ENCODE results near the gene ME1. TPM values are rescaled to one million over a fixed set of nuclear protein-coding genes. Genes with fewer than 3 reads are reported as not detected.
"Not testable (repeated sequence)": the region's sequence is repeated elsewhere in the genome, so short reads cannot be mapped to it uniquely, and the experiment has no call there.

ME1 gene
- total RNA-seq, 3 donors from 2014 or later, result 0.30 to 0.63 (median 0.55) TPM

DNA sequence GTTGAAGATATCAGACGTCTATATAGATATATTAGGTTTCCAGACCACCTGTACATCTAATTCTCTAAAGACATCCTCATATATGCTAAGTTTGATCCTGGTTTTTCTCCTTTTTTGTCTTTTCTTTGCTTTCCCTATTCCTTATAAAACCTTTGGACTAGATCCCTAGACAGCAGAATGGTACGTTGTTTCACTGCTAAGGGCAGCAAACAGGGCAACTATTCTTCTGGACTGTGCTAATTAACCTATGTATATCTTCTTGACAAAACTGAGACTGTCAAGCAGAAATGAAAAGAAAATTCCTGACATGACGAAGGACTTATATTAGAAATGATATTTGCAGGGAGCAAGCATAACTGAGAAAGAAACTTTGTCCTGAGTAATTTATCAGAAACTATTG lies 19.1 kb downstream of the ME1 start:
- DNase-seq (no peak), ATAC-seq (no peak)
- Mint-ChIP-seq H3K27me3 (ENCODE audit: low read depth) (no peaks in the 10 kb centered on the region), H3K4me3 (no peak overlapping the region), H3K4me1 (ENCODE audit: low read depth) (no peaks in the 10 kb centered on the region), H3K36me3 (ENCODE audit: insufficient read depth) (no peaks in the 10 kb centered on the region), H3K9me3 (no peaks in the 10 kb centered on the region)

DNA sequence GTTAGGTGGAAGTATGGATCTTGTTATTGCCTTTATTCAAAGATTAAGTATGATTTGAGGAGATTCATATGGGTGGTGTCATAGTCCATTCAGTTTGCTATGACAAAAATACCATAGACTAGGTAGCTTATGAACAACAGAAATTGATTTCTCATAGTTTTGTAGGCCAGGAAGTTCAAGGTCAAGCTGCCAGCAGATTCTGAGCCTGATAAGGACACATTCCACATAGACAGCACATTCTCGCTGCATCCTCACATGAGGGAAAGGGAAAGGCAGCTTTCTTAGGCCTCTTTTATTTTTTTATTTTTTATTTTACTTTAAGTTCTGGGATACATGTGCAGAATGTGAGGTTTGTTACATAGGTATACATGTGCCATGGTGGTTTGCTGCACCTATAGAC lies 27.7 kb downstream of the ME1 start:
- no peaks in the 10 kb centered on the region for H3K27me3 Mint-ChIP-seq (ENCODE audit: low read depth)
- ATAC-seq (no peak), DNase-seq (no peak)
- H3K4me3 Mint-ChIP-seq, result no peak overlapping the region
- no peaks in the 10 kb centered on the region for H3K4me1 Mint-ChIP-seq (ENCODE audit: low read depth)
- H3K9me3 Mint-ChIP-seq, result peaks cover 8% of the 10 kb centered on the region
- no peaks in the 10 kb centered on the region for H3K36me3 Mint-ChIP-seq (ENCODE audit: insufficient read depth)

DNA sequence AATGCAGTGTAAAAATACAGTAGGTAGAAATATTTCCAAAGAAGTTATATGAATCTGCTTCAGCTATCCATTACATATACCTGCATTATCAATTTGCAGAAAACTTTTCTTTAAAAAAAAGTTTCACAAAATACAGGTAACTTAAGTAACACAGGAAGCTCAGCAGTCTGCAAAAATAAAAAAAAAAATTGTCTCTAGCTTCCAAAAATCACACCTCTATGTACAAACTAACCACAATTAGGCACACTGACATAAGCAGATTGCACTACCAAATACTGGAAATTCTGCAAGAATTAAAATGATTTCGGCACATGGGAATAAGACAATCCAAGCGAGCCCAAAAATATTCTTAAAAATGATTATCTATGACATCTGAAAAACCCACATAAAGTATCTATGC lies 41.2 kb downstream of the ME1 start:
- Mint-ChIP-seq H3K4me1 (ENCODE audit: low read depth) (no peaks in the 10 kb centered on the region), H3K9me3 (no peaks in the 10 kb centered on the region), H3K4me3 (no peak overlapping the region), H3K36me3 (ENCODE audit: insufficient read depth) (no peaks in the 10 kb centered on the region), H3K27me3 (ENCODE audit: low read depth) (no peaks in the 10 kb centered on the region)
- ATAC-seq, result no peak
- no peak for DNase-seq

DNA sequence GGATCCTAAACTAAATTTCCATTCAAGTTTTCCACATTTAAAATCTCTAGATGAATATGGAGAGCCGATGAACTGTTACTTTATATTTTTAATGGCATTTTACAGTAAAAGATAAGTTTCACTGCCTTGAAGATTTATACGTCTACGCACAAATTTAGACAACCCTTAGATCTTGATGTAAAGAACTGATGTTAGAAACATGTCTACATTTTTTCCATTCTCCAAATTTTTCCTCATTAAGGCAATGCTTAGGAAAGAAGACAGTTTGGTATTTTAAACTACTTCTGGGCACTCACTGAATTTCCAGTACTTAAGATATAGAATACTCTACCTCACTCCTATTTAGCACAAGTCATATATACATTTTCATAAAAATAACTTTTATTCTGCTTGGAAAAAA lies 45.4 kb downstream of the ME1 start:
- DNase-seq, result no peak
- H3K4me1 Mint-ChIP-seq (ENCODE audit: low read depth), result no peaks in the 10 kb centered on the region
- H3K9me3 Mint-ChIP-seq, result no peaks in the 10 kb centered on the region
- no peak overlapping the region for H3K4me3 Mint-ChIP-seq
- no peak for ATAC-seq
- H3K27me3 Mint-ChIP-seq (ENCODE audit: low read depth), result no peaks in the 10 kb centered on the region
- no peaks in the 10 kb centered on the region for H3K36me3 Mint-ChIP-seq (ENCODE audit: insufficient read depth)

DNA sequence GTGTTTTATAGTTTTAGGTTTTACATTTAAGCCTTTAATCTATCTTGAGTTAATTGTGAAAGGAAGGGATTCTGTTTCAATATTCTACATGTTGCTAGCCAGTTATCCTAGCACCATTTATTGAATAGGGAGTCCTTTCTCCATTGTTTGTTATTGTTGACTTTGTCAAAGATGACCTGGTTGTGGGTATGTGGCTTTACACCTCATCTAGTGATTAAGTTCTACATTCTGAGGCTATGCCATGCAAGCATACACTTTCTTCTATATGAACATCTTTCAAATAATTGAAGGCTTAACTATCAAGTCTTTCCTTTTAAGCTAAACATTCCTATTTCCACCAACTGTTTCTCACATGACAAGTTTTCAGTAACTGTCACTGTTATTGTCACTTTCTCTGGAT lies 46.1 kb downstream of the ME1 start:
- no peaks in the 10 kb centered on the region for H3K4me1 Mint-ChIP-seq (ENCODE audit: low read depth)
- no peak for ATAC-seq

DNA sequence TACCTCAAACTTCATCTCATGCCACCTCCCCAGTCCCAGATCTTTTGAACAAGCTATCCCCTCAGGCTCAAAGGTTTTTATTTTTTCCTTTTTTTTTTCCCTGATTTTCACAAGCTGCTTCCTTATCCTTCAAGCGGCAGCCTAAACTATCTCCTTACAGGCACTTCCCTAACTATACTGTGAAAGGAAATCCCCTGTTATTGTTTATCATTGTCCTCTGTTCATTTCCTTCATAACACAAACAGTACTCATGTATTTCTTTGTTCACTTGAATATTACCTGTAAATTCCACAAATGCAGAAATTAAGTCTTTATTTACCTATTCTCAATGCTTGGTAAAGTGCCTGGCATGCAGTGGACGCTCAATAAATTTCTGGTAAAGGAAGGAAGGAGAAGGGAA lies 48.9 kb downstream of the ME1 start:
- DNase-seq (no peak), ATAC-seq (no peak)
- no peaks in the 10 kb centered on the region for H3K9me3 Mint-ChIP-seq
- H3K4me1 Mint-ChIP-seq (ENCODE audit: low read depth), result no peaks in the 10 kb centered on the region
- no peaks in the 10 kb centered on the region for H3K36me3 Mint-ChIP-seq (ENCODE audit: insufficient read depth)
- no peak overlapping the region for H3K4me3 Mint-ChIP-seq
- H3K27me3 Mint-ChIP-seq (ENCODE audit: low read depth), result no peaks in the 10 kb centered on the region

More for the DNA sequence above, 46.1 kb downstream of the ME1 start:
- Mint-ChIP-seq H3K27me3 (ENCODE audit: low read depth) (no peaks in the 10 kb centered on the region), H3K4me3 (no peak overlapping the region), H3K36me3 (ENCODE audit: insufficient read depth) (no peaks in the 10 kb centered on the region), H3K9me3 (no peaks in the 10 kb centered on the region)
- no peak for DNase-seq

DNA sequence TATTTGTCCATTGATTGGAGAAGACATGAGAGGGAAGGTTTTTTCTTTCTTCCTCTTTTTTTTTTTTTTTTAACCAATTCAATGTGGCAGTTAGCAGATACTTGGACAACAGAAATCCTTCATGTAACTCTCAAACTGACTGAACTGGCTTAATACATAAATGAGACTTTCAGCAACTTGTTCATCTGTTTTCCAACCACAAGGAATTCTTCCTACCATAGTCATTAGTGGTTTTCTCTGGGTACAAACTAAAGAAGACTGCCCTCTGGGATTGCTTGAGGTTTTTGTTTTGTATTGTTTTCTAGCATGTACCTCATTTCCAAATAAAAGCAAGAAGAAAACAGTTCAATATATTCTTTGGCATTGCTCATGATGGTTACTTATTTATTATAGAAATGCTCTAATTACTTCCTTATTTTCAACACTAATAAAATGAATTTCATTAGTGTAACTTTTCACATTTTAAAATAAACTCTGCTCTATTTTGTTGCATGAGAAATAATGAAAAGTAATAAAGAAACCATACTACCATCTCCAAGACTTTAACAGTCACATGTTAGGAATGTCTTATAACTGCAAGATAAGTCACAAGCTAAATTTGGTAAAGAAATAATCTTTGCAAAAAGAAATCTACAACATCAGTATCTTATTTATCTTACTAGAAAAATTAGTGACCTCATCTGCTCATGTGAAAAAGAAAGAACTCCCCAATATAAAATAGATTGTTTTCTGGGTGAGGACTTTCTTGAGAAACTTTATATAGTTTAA lies 52.0 kb downstream of the ME1 start:
- Mint-ChIP-seq H3K9me3 (no peaks in the 10 kb centered on the region), H3K4me3 (no peak overlapping the region), H3K27me3 (ENCODE audit: low read depth) (no peaks in the 10 kb centered on the region), H3K4me1 (ENCODE audit: low read depth) (no peaks in the 10 kb centered on the region), H3K36me3 (ENCODE audit: insufficient read depth) (no peaks in the 10 kb centered on the region)
- DNase-seq (no peak), ATAC-seq (no peak)

DNA sequence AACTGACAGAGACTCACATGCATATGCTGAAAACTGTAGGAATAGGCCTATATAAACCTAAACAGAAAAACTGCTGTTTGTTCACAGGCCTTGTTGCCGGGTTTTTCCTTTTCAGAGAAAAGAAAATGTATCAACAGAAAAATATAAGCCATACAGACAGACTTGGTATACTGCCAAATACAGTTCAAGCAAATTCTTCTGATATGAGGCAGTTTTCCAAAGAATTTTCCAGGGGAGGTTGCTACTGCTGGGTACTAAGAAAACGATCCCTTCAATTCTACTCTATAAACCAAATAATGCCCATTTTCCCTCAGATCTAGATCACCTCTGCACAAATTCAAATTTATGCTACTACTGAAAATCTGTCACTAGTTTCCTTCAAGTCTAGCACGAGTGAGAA lies 59.4 kb downstream of the ME1 start:
- Mint-ChIP-seq H3K4me1 (ENCODE audit: low read depth) (no peaks in the 10 kb centered on the region), H3K27me3 (ENCODE audit: low read depth) (peaks cover 2% of the 10 kb centered on the region), H3K4me3 (no peak overlapping the region), H3K9me3 (no peaks in the 10 kb centered on the region), H3K36me3 (ENCODE audit: insufficient read depth) (no peaks in the 10 kb centered on the region)
- DNase-seq (no peak), ATAC-seq (no peak)

DNA sequence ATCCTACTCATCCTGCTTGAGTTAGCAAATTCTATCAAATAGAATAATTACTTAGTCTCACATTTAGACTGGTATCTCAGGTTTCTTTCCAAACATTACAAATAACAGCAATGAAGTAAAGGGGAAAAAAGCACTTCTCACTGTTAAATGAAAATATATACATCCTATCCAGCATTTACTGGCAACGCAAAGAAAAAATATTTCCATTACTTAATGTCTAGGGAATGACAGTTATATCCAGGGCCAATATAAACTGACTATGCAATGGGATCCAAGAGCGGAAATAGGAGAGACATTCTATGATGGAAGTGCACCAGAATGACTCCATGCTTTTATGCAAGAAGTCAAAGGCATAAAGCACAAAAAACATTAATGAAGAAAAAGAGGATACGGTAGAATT lies 60.3 kb downstream of the ME1 start:
- Mint-ChIP-seq H3K4me3 (no peak overlapping the region), H3K36me3 (ENCODE audit: insufficient read depth) (no peaks in the 10 kb centered on the region), H3K9me3 (no peaks in the 10 kb centered on the region), H3K27me3 (ENCODE audit: low read depth) (peaks cover 2% of the 10 kb centered on the region), H3K4me1 (ENCODE audit: low read depth) (no peaks in the 10 kb centered on the region)
- DNase-seq (no peak), ATAC-seq (no peak)

DNA sequence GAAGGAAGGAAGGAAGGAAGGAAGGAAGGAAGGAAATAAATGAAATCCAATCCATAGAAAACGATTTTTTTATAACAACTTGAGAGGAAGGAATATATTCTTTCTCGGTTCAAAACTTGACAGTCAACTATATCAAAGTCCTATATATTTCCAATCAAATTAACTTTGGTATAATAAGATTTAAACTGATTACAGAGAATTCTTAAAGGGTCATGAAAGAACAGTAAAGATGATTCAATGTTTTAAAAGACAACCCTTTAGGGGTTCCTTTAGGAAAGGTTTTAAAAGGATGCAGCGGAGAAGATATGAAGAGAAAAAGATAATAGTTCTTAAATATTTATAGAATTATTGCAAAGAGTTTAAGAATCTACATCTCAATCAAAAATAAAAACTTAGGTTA lies 61.2 kb downstream of the ME1 start:
- ATAC-seq, result no peak
- Mint-ChIP-seq H3K9me3 (no peaks in the 10 kb centered on the region), H3K4me1 (ENCODE audit: low read depth) (no peaks in the 10 kb centered on the region), H3K36me3 (ENCODE audit: insufficient read depth) (no peaks in the 10 kb centered on the region), H3K27me3 (ENCODE audit: low read depth) (peaks cover 2% of the 10 kb centered on the region), H3K4me3 (no peak overlapping the region)
- DNase-seq, result no peak

DNA sequence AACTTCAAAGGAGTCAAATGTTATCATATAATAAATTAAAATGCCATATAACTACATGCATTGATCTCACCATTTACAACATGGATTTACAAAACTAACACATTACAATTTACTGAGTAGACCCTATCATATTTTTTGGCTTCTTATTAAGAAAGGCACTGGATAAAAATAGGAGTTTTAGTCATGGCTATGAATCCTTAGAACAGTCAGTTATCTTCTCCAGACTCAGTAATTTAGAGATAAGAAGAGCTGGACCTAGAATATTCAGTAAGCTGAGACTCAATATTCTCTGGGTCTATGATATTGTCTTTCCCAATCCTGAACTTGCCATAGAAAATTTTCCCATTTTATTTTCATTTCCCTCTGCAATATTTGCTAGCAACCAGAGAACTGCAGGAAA lies 62.3 kb downstream of the ME1 start:
- ATAC-seq, result no peak
- no peaks in the 10 kb centered on the region for H3K9me3 Mint-ChIP-seq
- no peaks in the 10 kb centered on the region for H3K4me1 Mint-ChIP-seq (ENCODE audit: low read depth)
- H3K27me3 Mint-ChIP-seq (ENCODE audit: low read depth), result peaks cover 2% of the 10 kb centered on the region
- H3K36me3 Mint-ChIP-seq (ENCODE audit: insufficient read depth), result no peaks in the 10 kb centered on the region
- no peak overlapping the region for H3K4me3 Mint-ChIP-seq
- DNase-seq, result no peak

DNA sequence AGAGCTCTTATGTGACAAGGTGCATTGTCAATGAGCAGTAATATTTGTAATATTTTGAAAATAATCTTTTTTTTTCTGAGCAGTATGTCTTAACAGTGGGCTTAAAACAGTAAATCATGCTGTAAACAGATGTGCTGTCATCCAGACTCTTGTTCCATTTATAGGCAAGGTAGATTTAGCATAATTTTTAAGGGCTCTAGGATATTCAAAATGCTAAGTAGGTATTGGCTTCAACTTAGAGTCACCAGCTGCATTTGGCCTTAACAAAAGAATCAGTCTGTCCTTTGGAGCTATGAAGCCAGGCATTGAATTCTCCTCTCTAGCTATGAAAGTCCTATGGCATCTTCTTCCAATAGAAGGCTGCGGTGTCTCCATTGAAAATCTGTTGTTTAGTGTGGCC lies 63.7 kb downstream of the ME1 start:
- H3K4me1 Mint-ChIP-seq (ENCODE audit: low read depth), result no peaks in the 10 kb centered on the region
- H3K36me3 Mint-ChIP-seq (ENCODE audit: insufficient read depth), result no peaks in the 10 kb centered on the region
- ATAC-seq, result no peak

DNA sequence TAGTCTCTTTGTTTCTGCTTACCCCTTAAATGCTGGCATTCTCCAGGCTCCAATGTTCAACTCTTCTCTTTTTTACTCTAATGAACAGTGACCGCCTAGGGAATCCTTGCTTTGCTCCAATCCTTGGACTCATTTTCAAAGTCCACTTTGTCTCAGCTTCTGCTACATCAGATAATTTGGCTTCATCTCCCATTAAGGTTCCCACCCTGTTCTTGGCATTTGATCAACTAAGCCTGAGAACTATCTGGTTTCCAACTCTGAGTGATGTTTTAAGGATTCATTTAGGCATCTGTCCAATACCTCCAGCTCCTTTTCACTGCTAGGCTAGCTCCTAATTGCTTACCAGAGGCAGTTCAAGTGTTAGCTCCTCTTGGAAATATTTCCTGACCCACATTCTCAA lies 64.9 kb downstream of the ME1 start:
- Mint-ChIP-seq H3K27me3 (ENCODE audit: low read depth) (peaks cover 2% of the 10 kb centered on the region), H3K9me3 (no peaks in the 10 kb centered on the region), H3K4me1 (ENCODE audit: low read depth) (no peaks in the 10 kb centered on the region), H3K36me3 (ENCODE audit: insufficient read depth) (no peaks in the 10 kb centered on the region), H3K4me3 (no peak overlapping the region)
- ATAC-seq (no peak), DNase-seq (no peak)

More for the DNA sequence above, 63.7 kb downstream of the ME1 start:
- Mint-ChIP-seq H3K27me3 (ENCODE audit: low read depth) (peaks cover 2% of the 10 kb centered on the region), H3K4me3 (no peak overlapping the region), H3K9me3 (no peaks in the 10 kb centered on the region)
- DNase-seq, result no peak

DNA sequence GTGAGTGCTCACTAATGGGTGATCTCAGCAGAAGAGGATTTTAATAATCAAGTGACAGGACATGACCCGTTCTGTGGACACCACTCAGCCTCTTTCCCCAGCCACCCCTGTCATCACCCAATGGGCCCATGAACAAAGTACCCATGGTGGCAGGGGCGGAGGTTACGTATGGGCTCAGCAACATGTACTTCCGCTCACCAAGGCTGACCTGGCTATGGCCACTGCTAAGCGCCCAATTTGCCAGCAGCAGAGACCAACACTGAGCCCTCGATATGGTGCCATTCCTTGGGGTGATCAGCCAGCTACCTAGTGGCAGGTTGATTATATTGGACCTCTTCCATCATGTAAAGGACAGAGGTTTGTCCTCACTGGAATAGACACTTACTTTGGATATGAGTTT lies 68.5 kb downstream of the ME1 start:
- not testable (repeated sequence) for H3K9me3 Mint-ChIP-seq; ATAC-seq; H3K4me1 Mint-ChIP-seq (ENCODE audit: low read depth); H3K4me3 Mint-ChIP-seq; H3K27me3 Mint-ChIP-seq (ENCODE audit: low read depth); DNase-seq; H3K36me3 Mint-ChIP-seq (ENCODE audit: insufficient read depth)

DNA sequence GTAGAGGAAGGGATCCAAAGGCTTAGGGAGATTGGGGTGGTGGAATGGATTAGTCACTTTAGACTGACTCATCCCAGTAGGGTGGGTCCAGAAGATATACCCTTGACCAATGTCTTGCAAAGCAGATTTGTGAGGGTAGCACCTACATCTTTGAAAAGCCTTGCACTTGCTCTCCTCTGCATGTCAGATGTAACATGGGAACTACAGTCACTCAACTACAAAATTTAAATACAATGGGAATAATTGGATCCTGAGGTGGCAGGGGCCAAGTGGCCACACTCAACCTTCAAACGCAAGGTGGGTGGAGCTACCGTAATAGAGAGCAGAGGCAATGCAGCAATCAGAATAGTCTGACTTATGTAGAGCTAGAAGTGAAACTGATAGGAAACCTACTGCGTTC lies 71.2 kb downstream of the ME1 start:
- peaks cover 3% of the 10 kb centered on the region for H3K9me3 Mint-ChIP-seq
- no peak overlapping the region for H3K4me3 Mint-ChIP-seq
- ATAC-seq, result no peak
- H3K4me1 Mint-ChIP-seq (ENCODE audit: low read depth), result no peaks in the 10 kb centered on the region
- no peaks in the 10 kb centered on the region for H3K36me3 Mint-ChIP-seq (ENCODE audit: insufficient read depth)
- H3K27me3 Mint-ChIP-seq (ENCODE audit: low read depth), result no peaks in the 10 kb centered on the region
- no peak for DNase-seq

DNA sequence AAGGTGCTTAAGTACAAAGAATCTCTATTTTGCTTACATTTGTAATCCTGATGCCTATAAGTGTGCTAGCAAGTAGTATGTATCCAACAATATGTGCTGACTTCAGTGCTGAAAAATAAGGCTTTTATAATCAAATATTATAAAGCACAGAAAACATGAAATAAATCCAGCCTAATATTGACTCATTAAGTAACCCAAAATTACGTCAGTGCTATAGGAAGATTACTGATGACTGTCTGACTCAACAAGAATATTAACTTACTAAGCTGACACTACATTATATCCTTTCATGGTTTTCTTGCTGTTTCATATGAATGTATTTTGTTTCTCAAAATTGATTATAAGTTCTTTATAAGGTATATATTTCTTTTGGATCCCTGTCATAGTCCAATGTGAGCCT lies 76.1 kb downstream of the ME1 start:
- DNase-seq (no peak), ATAC-seq (no peak)
- H3K36me3 Mint-ChIP-seq (ENCODE audit: insufficient read depth), result no peaks in the 10 kb centered on the region
- H3K4me3 Mint-ChIP-seq, result no peak overlapping the region
- H3K9me3 Mint-ChIP-seq, result peaks cover 2% of the 10 kb centered on the region
- no peaks in the 10 kb centered on the region for H3K27me3 Mint-ChIP-seq (ENCODE audit: low read depth)
- no peaks in the 10 kb centered on the region for H3K4me1 Mint-ChIP-seq (ENCODE audit: low read depth)
